Measurements from ENCODE around the gene SLC26A5. TPM values are rescaled to one million over a fixed set of nuclear protein-coding genes. Genes with fewer than 3 reads are reported as not detected.

SLC26A5 gene
- total RNA-seq, 2 donors from 2014 or later: not detected

DNA sequence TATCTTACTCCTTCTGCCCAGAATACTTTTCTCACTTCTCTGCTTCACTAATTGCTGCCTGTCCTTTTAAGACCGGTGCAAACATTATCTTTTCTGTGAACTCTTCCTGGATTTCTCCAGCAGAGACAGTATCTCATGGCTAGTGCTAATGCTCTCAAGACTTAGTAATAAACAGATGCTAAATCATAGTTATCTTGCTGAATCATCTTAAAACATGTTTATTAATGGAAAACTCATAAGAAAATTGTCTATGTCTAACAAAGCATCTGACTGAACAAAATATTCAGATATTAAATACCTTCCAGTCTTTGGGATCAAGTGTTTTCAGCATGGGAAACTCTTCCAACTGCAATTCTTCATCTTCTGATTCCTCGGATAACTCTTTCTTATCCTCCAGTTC lies 104.5 kb downstream of the SLC26A5 start:
- no peak for DNase-seq (ENCODE audit: low spot score)
- Histone ChIP-seq H3K36me3 (peaks cover 24% of the 10 kb centered on the region), H3K4me3 (no peak overlapping the region), H3K27me3 (no peaks in the 10 kb centered on the region), H3K4me1 (peaks cover 0 to 33% of the 10 kb centered on the region in 2 donors), H3K27ac (no peak overlapping the region), H3K9me3 (no peaks in the 10 kb centered on the region)
- TF ChIP-seq, protein P1, sequence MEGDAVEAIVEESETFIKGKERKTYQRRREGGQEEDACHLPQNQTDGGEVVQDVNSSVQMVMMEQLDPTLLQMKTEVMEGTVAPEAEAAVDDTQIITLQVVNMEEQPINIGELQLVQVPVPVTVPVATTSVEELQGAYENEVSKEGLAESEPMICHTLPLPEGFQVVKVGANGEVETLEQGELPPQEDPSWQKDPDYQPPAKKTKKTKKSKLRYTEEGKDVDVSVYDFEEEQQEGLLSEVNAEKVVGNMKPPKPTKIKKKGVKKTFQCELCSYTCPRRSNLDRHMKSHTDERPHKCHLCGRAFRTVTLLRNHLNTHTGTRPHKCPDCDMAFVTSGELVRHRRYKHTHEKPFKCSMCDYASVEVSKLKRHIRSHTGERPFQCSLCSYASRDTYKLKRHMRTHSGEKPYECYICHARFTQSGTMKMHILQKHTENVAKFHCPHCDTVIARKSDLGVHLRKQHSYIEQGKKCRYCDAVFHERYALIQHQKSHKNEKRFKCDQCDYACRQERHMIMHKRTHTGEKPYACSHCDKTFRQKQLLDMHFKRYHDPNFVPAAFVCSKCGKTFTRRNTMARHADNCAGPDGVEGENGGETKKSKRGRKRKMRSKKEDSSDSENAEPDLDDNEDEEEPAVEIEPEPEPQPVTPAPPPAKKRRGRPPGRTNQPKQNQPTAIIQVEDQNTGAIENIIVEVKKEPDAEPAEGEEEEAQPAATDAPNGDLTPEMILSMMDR (IDR thresholded peaks at IDR 0.05): no peak

- peaks cover 44% of the 10 kb centered on the region for H3K36me3 ChIP-seq
- TF ChIP-seq, protein P1 (IDR thresholded peaks at IDR 0.05): no peak
These were observed 107.1 kb downstream of the SLC26A5 start for GRCh38 chr7:103338864-103339263.

GRCh38 chr7:103336761-103337160 lies 109.2 kb downstream of the SLC26A5 start:
- no peak overlapping the region for H3K4me3 ChIP-seq
- H3K36me3 ChIP-seq: peaks cover 50% of the 10 kb centered on the region
- TF ChIP-seq, protein P1 (IDR thresholded peaks at IDR 0.05): no peak
- peaks cover 0 to 11% of the 10 kb centered on the region in 2 donors for H3K4me1 ChIP-seq
- no peaks in the 10 kb centered on the region for H3K9me3 ChIP-seq
- no peak for DNase-seq (ENCODE audit: low spot score)
- H3K27me3 ChIP-seq: no peaks in the 10 kb centered on the region
- no peak overlapping the region for H3K27ac ChIP-seq

More at GRCh38 chr7:103338864-103339263, 107.1 kb downstream of the SLC26A5 start:
- no peak for DNase-seq (ENCODE audit: low spot score)
- Histone ChIP-seq H3K4me1 (peaks cover 0 to 26% of the 10 kb centered on the region in 2 donors), H3K27ac (no peak overlapping the region), H3K27me3 (no peaks in the 10 kb centered on the region), H3K9me3 (no peaks in the 10 kb centered on the region), H3K4me3 (no peak overlapping the region)

- Histone ChIP-seq H3K27ac (no peak overlapping the region), H3K36me3 (peaks cover 57% of the 10 kb centered on the region), H3K9me3 (no peaks in the 10 kb centered on the region), H3K27me3 (no peaks in the 10 kb centered on the region), H3K4me3 (no peak overlapping the region), H3K4me1 (no peaks in the 10 kb centered on the region)
- DNase-seq (ENCODE audit: low spot score): no peak
- TF ChIP-seq, protein P1 (IDR thresholded peaks at IDR 0.05): no peak
These were observed 120.3 kb downstream of the SLC26A5 start for GRCh38 chr7:103325744-103326143.

Other genes with a start within 250 kb of the SLC26A5 start
- 10 to 100 TPM; 37.2 to 47.4 TPM for gene PMPCB, start 148.8 kb downstream of the SLC26A5 start, total RNA-seq
- 10 to 100 TPM in 1 of 2 donors, 1 to 10 TPM in 1; 7.7 to 14.4 TPM for gene DNAJC2, start 101.4 kb downstream of the SLC26A5 start, total RNA-seq
- 10 to 100 TPM; 89.5 to 99.6 TPM for gene PSMC2, start 98.6 kb downstream of the SLC26A5 start, total RNA-seq

Data from right atrium auricular region (tissue), 2 donors.